ENCODE measurements around the gene NETO1.

Gene NETO1

GRCh38 chr18:72826736-72827135, 41.1 kb downstream of the NETO1 start:
- FAIRE-seq (no peak), DNase-seq (ENCODE audit: insufficient read length, low spot score) (no peak)
- TF ChIP-seq POLR2A (IDR thresholded peaks at IDR 0.05; ENCODE audit: low read depth, low read length), result no peak
- TF ChIP-seq PAX5 (IDR thresholded peaks at IDR 0.05; ENCODE audit: insufficient read depth, low read length, severe bottlenecking), result no peak
- TF ChIP-seq SPI1 (IDR thresholded peaks at IDR 0.05; ENCODE audit: low read depth, low read length), result no peak
- TF ChIP-seq POLR2AphosphoS5 (IDR thresholded peaks at IDR 0.05; ENCODE audit: low read depth, low read length), result no peak
- TF ChIP-seq POU2F2 (IDR thresholded peaks at IDR 0.05; ENCODE audit: low read depth, low read length), result no peak
- TF ChIP-seq TAF1 (IDR thresholded peaks at IDR 0.05; ENCODE audit: low read depth, low read length), result no peak

- TF ChIP-seq POLR2AphosphoS5 (IDR thresholded peaks at IDR 0.05; ENCODE audit: low read depth, low read length), result no peak
- DNase-seq (ENCODE audit: insufficient read length, low spot score) (no peak), FAIRE-seq (no peak)
Measured at GRCh38 chr18:72823345-72823744, 44.4 kb downstream of the NETO1 start.

- TF ChIP-seq SPI1 (IDR thresholded peaks at IDR 0.05; ENCODE audit: low read depth, low read length), result no peak
- TF ChIP-seq POLR2AphosphoS5 (IDR thresholded peaks at IDR 0.05; ENCODE audit: low read depth, low read length), result no peak
- no peak for TF ChIP-seq TAF1 (IDR thresholded peaks at IDR 0.05; ENCODE audit: low read depth, low read length)
- no peak for TF ChIP-seq POU2F2 (IDR thresholded peaks at IDR 0.05; ENCODE audit: low read depth, low read length)
- no peak for TF ChIP-seq PAX5 (IDR thresholded peaks at IDR 0.05; ENCODE audit: insufficient read depth, low read length, severe bottlenecking)
- no peak for TF ChIP-seq POLR2A (IDR thresholded peaks at IDR 0.05; ENCODE audit: low read depth, low read length)
- no peak for FAIRE-seq
- DNase-seq (ENCODE audit: insufficient read length, low spot score), result no peak
Measured at GRCh38 chr18:72822202-72822601, 45.6 kb downstream of the NETO1 start.

- TF ChIP-seq SPI1 (IDR thresholded peaks at IDR 0.05; ENCODE audit: low read depth, low read length), result no peak
- TF ChIP-seq POLR2A (IDR thresholded peaks at IDR 0.05; ENCODE audit: low read depth, low read length), result no peak
- no peak for TF ChIP-seq POLR2AphosphoS5 (IDR thresholded peaks at IDR 0.05; ENCODE audit: low read depth, low read length)
- no peak for TF ChIP-seq POU2F2 (IDR thresholded peaks at IDR 0.05; ENCODE audit: low read depth, low read length)
- TF ChIP-seq TAF1 (IDR thresholded peaks at IDR 0.05; ENCODE audit: low read depth, low read length), result no peak
- TF ChIP-seq PAX5 (IDR thresholded peaks at IDR 0.05; ENCODE audit: insufficient read depth, low read length, severe bottlenecking), result no peak
- FAIRE-seq (no peak), DNase-seq (ENCODE audit: insufficient read length, low spot score) (no peak)
Measured at GRCh38 chr18:72820571-72820970, 47.2 kb downstream of the NETO1 start.

GRCh38 chr18:72819050-72819449, 48.7 kb downstream of the NETO1 start:
- FAIRE-seq, result no peak
- TF ChIP-seq POU2F2 (IDR thresholded peaks at IDR 0.05; ENCODE audit: low read depth, low read length), result no peak
- no peak for TF ChIP-seq TAF1 (IDR thresholded peaks at IDR 0.05; ENCODE audit: low read depth, low read length)
- TF ChIP-seq PAX5 (IDR thresholded peaks at IDR 0.05; ENCODE audit: insufficient read depth, low read length, severe bottlenecking), result no peak
- TF ChIP-seq SPI1 (IDR thresholded peaks at IDR 0.05; ENCODE audit: low read depth, low read length), result no peak
- no peak for TF ChIP-seq POLR2AphosphoS5 (IDR thresholded peaks at IDR 0.05; ENCODE audit: low read depth, low read length)
- TF ChIP-seq POLR2A (IDR thresholded peaks at IDR 0.05; ENCODE audit: low read depth, low read length), result no peak
- DNase-seq (ENCODE audit: insufficient read length, low spot score), result no peak

- no peak for FAIRE-seq
- DNase-seq (ENCODE audit: insufficient read length, low spot score), result no peak
- TF ChIP-seq POLR2A (IDR thresholded peaks at IDR 0.05; ENCODE audit: low read depth, low read length) (no peak), POU2F2 (IDR thresholded peaks at IDR 0.05; ENCODE audit: low read depth, low read length) (no peak), PAX5 (IDR thresholded peaks at IDR 0.05; ENCODE audit: insufficient read depth, low read length, severe bottlenecking) (no peak), SPI1 (IDR thresholded peaks at IDR 0.05; ENCODE audit: low read depth, low read length) (no peak), POLR2AphosphoS5 (IDR thresholded peaks at IDR 0.05; ENCODE audit: low read depth, low read length) (no peak), TAF1 (IDR thresholded peaks at IDR 0.05; ENCODE audit: low read depth, low read length) (no peak)
Measured at GRCh38 chr18:72811047-72811446, 56.7 kb downstream of the NETO1 start.

GRCh38 chr18:72808680-72809079, 59.1 kb downstream of the NETO1 start:
- TF ChIP-seq POLR2A (IDR thresholded peaks at IDR 0.05; ENCODE audit: low read depth, low read length) (no peak), PAX5 (IDR thresholded peaks at IDR 0.05; ENCODE audit: insufficient read depth, low read length, severe bottlenecking) (no peak), POU2F2 (IDR thresholded peaks at IDR 0.05; ENCODE audit: low read depth, low read length) (no peak), POLR2AphosphoS5 (IDR thresholded peaks at IDR 0.05; ENCODE audit: low read depth, low read length) (no peak), TAF1 (IDR thresholded peaks at IDR 0.05; ENCODE audit: low read depth, low read length) (no peak), SPI1 (IDR thresholded peaks at IDR 0.05; ENCODE audit: low read depth, low read length) (no peak)
- no peak for FAIRE-seq
- no peak for DNase-seq (ENCODE audit: insufficient read length, low spot score)

GRCh38 chr18:72799106-72799505, 68.7 kb downstream of the NETO1 start:
- FAIRE-seq (no peak), DNase-seq (ENCODE audit: insufficient read length, low spot score) (no peak)
- TF ChIP-seq POU2F2 (IDR thresholded peaks at IDR 0.05; ENCODE audit: low read depth, low read length), result no peak
- no peak for TF ChIP-seq POLR2A (IDR thresholded peaks at IDR 0.05; ENCODE audit: low read depth, low read length)
- TF ChIP-seq SPI1 (IDR thresholded peaks at IDR 0.05; ENCODE audit: low read depth, low read length), result no peak
- no peak for TF ChIP-seq PAX5 (IDR thresholded peaks at IDR 0.05; ENCODE audit: insufficient read depth, low read length, severe bottlenecking)
- no peak for TF ChIP-seq POLR2AphosphoS5 (IDR thresholded peaks at IDR 0.05; ENCODE audit: low read depth, low read length)
- no peak for TF ChIP-seq TAF1 (IDR thresholded peaks at IDR 0.05; ENCODE audit: low read depth, low read length)

GRCh38 chr18:72783530-72783929, 84.3 kb downstream of the NETO1 start:
- FAIRE-seq (no peak), DNase-seq (ENCODE audit: insufficient read length, low spot score) (no peak)
- no peak for TF ChIP-seq POLR2AphosphoS5 (IDR thresholded peaks at IDR 0.05; ENCODE audit: low read depth, low read length)
- TF ChIP-seq SPI1 (IDR thresholded peaks at IDR 0.05; ENCODE audit: low read depth, low read length), result no peak
- no peak for TF ChIP-seq POU2F2 (IDR thresholded peaks at IDR 0.05; ENCODE audit: low read depth, low read length)
- TF ChIP-seq TAF1 (IDR thresholded peaks at IDR 0.05; ENCODE audit: low read depth, low read length), result no peak
- TF ChIP-seq PAX5 (IDR thresholded peaks at IDR 0.05; ENCODE audit: insufficient read depth, low read length, severe bottlenecking), result no peak
- no peak for TF ChIP-seq POLR2A (IDR thresholded peaks at IDR 0.05; ENCODE audit: low read depth, low read length)

- DNase-seq (ENCODE audit: insufficient read length, low spot score) (no peak), FAIRE-seq (no peak)
- TF ChIP-seq SPI1 (IDR thresholded peaks at IDR 0.05; ENCODE audit: low read depth, low read length), result no peak
- no peak for TF ChIP-seq PAX5 (IDR thresholded peaks at IDR 0.05; ENCODE audit: insufficient read depth, low read length, severe bottlenecking)
- TF ChIP-seq POLR2A (IDR thresholded peaks at IDR 0.05; ENCODE audit: low read depth, low read length), result no peak
- no peak for TF ChIP-seq TAF1 (IDR thresholded peaks at IDR 0.05; ENCODE audit: low read depth, low read length)
- no peak for TF ChIP-seq POU2F2 (IDR thresholded peaks at IDR 0.05; ENCODE audit: low read depth, low read length)
- no peak for TF ChIP-seq POLR2AphosphoS5 (IDR thresholded peaks at IDR 0.05; ENCODE audit: low read depth, low read length)
Measured at GRCh38 chr18:72774914-72775313, 92.9 kb downstream of the NETO1 start.

Data from GM12891 (cell line).